HepG2 (cell line): ENCODE data around the gene MYL6B. TPM values are rescaled to one million over a fixed set of nuclear protein-coding genes. Genes with fewer than 3 reads are reported as not detected.

ENCODE experiments used
- AGO1 ChIP-seq: fragments of 200-400 bp; formaldehyde crosslinking; IDR thresholded peaks from 2 replicates; pipeline ENCODE4 v1.6.1; 2017; ENCODE audit warnings: mild to moderate bottlenecking, low read depth, low read length, moderate library complexity; ENCODE audit not compliant: poor library complexity, severe bottlenecking
- CAMTA2 ChIP-seq: sonication (generic); formaldehyde crosslinking; IDR thresholded peaks from 2 replicates; pipeline ENCODE4 v1.4.0; 2020; ENCODE audit warnings: mild to moderate bottlenecking, missing genetic modification reagents, borderline replicate concordance
- CTCF ChIP-seq: sonication (generic); formaldehyde crosslinking; IDR thresholded peaks from 2 replicates; pipeline ENCODE4 v1.5.0; 2020; ENCODE audit warnings: mild to moderate bottlenecking, missing genetic modification reagents, moderate library complexity
- FOXA3 ChIP-seq: IDR thresholded peaks from 2 replicates; pipeline ENCODE4 v1.6.1; 2016; ENCODE audit warnings: missing genetic modification reagents, missing compliant biosample characterization
- HBP1 ChIP-seq: IDR thresholded peaks from 2 replicates; pipeline ENCODE4 v1.6.1; 2016; ENCODE audit warnings: low read depth, control low read depth
- HNRNPL ChIP-seq: fragments of 200-400 bp; formaldehyde crosslinking; IDR thresholded peaks from 2 replicates; pipeline ENCODE4 v1.6.1; 2017; ENCODE audit warnings: mild to moderate bottlenecking, low read depth, low read length
- HOXA3 ChIP-seq: sonication (generic); formaldehyde crosslinking; IDR thresholded peaks from 2 replicates; pipeline ENCODE4 v1.5.0; 2020; ENCODE audit warnings: missing genetic modification reagents
- IRF2 ChIP-seq: IDR thresholded peaks from 2 replicates; pipeline ENCODE4 v1.6.1; 2018; ENCODE audit warnings: missing genetic modification reagents, missing compliant biosample characterization
- IRF9 ChIP-seq: sonication (generic); formaldehyde crosslinking; IDR thresholded peaks from 2 replicates; pipeline ENCODE4 v1.8.0; 2022; ENCODE audit warnings: missing genetic modification reagents, mild to moderate bottlenecking, borderline replicate concordance
- NFKB2 ChIP-seq: sonication (generic); formaldehyde crosslinking; IDR thresholded peaks from 2 replicates; pipeline ENCODE4 v1.4.0; 2020; ENCODE audit warnings: missing genetic modification reagents, borderline replicate concordance
- PAF1 ChIP-seq: IDR thresholded peaks from 2 replicates; pipeline ENCODE4 v1.6.1; 2016; ENCODE audit warnings: missing genetic modification reagents, missing compliant biosample characterization
- REST ChIP-seq, 2 experiments: IDR thresholded peaks; 2 replicates each; pipeline ENCODE4 v1.6.1; 2011 to 2012; ENCODE audit warnings: low read length in 2 of 2, borderline replicate concordance in 1 of 2, low read depth in 1 of 2, mild to moderate bottlenecking in 1 of 2, moderate library complexity in 1 of 2
- SIN3A ChIP-seq: IDR thresholded peaks from 2 replicates; pipeline ENCODE4 v1.6.1; 2011; ENCODE audit warnings: low read depth, mild to moderate bottlenecking, control low read depth, low read length, borderline replicate concordance
- STAG1 ChIP-seq: sonication (generic); formaldehyde crosslinking; IDR thresholded peaks from 2 replicates; pipeline ENCODE4 v1.4.0; 2020; ENCODE audit warnings: missing genetic modification reagents
- ZNF160 ChIP-seq: sonication (generic); formaldehyde crosslinking; IDR thresholded peaks from 2 replicates; pipeline ENCODE4 v1.8.0; 2022; ENCODE audit warnings: mild to moderate bottlenecking, inconsistent platforms, missing genetic modification reagents
- ZNF549 ChIP-seq: sonication (generic); formaldehyde crosslinking; IDR thresholded peaks from 2 replicates; pipeline ENCODE4 v1.5.0; 2020; ENCODE audit warnings: missing genetic modification reagents
- ZNF552 ChIP-seq: sonication (generic); formaldehyde crosslinking; IDR thresholded peaks from 2 replicates; pipeline ENCODE4 v1.9.0; 2022; ENCODE audit warnings: missing genetic modification reagents, mild to moderate bottlenecking, borderline replicate concordance
- ZNF652 ChIP-seq: IDR thresholded peaks from 2 replicates; pipeline ENCODE4 v1.6.1; 2016; ENCODE audit warnings: low read depth, borderline replicate concordance
- ZNF792 ChIP-seq: IDR thresholded peaks from 2 replicates; pipeline ENCODE4 v1.6.1; 2016
- ZNF891 ChIP-seq: sonication (generic); formaldehyde crosslinking; IDR thresholded peaks from 2 replicates; pipeline ENCODE4 v1.5.0; 2020; ENCODE audit warnings: mild to moderate bottlenecking, missing genetic modification reagents
- ZSCAN25 ChIP-seq: sonication (generic); formaldehyde crosslinking; IDR thresholded peaks from 2 replicates; pipeline ENCODE4 v1.8.0; 2022; ENCODE audit warnings: mild to moderate bottlenecking, missing genetic modification reagents
- polyA plus RNA-seq, 8 experiments: library from polyadenylated mRNA; depleted of rRNA in 3 of 8; stranded (reverse) in 7 of 8; unstranded in 1 of 8; fragments of >200 nt; fragmentation: Illumina TruSeq in 4 of 8; extraction: Trizol in 4 of 8; gene quantifications; 2 replicates each; pipeline versions ENCODE4 v1.2.1 to v1.2.3, GENCODE V29; 2011 to 2016; ENCODE audit warnings: low read depth in 4 of 8, missing spikeins in 1 of 8, mixed read lengths in 1 of 8; ENCODE audit not compliant: insufficient read depth in 1 of 8
- total RNA-seq, 5 experiments: library from RNA; depleted of rRNA; stranded (reverse); fragments of >200 nt; fragmentation: Illumina TruSeq; extraction: Trizol; gene quantifications; 2 replicates each; pipeline ENCODE4 v1.2.3, GENCODE V29; 2016; ENCODE audit warnings: low read depth in 1 of 5

The MYL6B gene
- total and polyA plus RNA-seq, 2 of the 13 experiments (the other 11 are each of a cell fraction or from before 2014, with no cell fraction given) = 75.7 to 88.7 TPM

- peak; percentile 77; the same call in 1 of the 2 replicates for TF ChIP-seq ZNF891 (CRISPR knock-in tag)
- no peak for TF ChIP-seq ZSCAN25 (CRISPR knock-in tag)
- 0 out of 2 replicates have a peak, but pooled peaks have one; percentile 10 for TF ChIP-seq HNRNPL
- peak; percentile 28; the same call in 1 of the 2 replicates for TF ChIP-seq SIN3A
- TF ChIP-seq ZNF160 = peak; percentile 43; the same call in 1 of the 2 replicates
- TF ChIP-seq ZNF549 (CRISPR knock-in tag) = 0 out of 2 replicates have a peak, but pooled peaks have one; percentile 60
- TF ChIP-seq AGO1 = peak; percentile 66
- peak; percentile 52; the same call in 1 of the 2 replicates for TF ChIP-seq IRF9 (CRISPR knock-in tag)
- TF ChIP-seq CAMTA2 = no peak
- TF ChIP-seq CTCF (CRISPR knock-in tag) = peak; percentile 66
- 0 out of 4 replicates have a peak, but pooled peaks of 1 of the 2 experiments have one; percentile 24 for TF ChIP-seq REST (IDR thresholded peaks at IDR 0.05; ENCODE audit: borderline replicate concordance in 1 of 2, low read depth in 1 of 2, low read length in 2 of 2)
- 0 out of 2 replicates have a peak, but pooled peaks have one; percentile 75 for TF ChIP-seq ZNF552 (CRISPR knock-in tag)
- TF ChIP-seq HOXA3 (CRISPR knock-in tag) = peak; percentile 57
- TF ChIP-seq IRF2 (CRISPR knock-in tag) = peak; percentile 9; the same call in 1 of the 2 replicates
- peak; percentile 18; the same call in 1 of the 2 replicates for TF ChIP-seq ZNF792 (CRISPR knock-in tag)
- peak; percentile 25; the same call in 1 of the 2 replicates for TF ChIP-seq HBP1 (CRISPR knock-in tag)
- 0 out of 2 replicates have a peak, but pooled peaks have one; percentile 11 for TF ChIP-seq FOXA3 (CRISPR knock-in tag)
- peak; percentile 41; the same call in 1 of the 2 replicates for TF ChIP-seq ZNF652 (CRISPR knock-in tag)
- peak; percentile 75; the same call in 1 of the 2 replicates for TF ChIP-seq NFKB2 (CRISPR knock-in tag)
- TF ChIP-seq STAG1 (CRISPR knock-in tag) = peak; percentile 21; the same call in 1 of the 2 replicates
- TF ChIP-seq PAF1 = no peak
Observed at GRCh38 chr12:56157201-56158028, 5.0 kb downstream of the MYL6B start (continued).
